ENCODE measurements around the gene DELE1. TPM values are rescaled to one million over a fixed set of nuclear protein-coding genes. Genes with fewer than 3 reads are reported as not detected.

The DELE1 gene
- total and polyA plus RNA-seq, 7 experiments from 2014 or later: 26.4 to 101 (median 84.3) TPM

DNA sequence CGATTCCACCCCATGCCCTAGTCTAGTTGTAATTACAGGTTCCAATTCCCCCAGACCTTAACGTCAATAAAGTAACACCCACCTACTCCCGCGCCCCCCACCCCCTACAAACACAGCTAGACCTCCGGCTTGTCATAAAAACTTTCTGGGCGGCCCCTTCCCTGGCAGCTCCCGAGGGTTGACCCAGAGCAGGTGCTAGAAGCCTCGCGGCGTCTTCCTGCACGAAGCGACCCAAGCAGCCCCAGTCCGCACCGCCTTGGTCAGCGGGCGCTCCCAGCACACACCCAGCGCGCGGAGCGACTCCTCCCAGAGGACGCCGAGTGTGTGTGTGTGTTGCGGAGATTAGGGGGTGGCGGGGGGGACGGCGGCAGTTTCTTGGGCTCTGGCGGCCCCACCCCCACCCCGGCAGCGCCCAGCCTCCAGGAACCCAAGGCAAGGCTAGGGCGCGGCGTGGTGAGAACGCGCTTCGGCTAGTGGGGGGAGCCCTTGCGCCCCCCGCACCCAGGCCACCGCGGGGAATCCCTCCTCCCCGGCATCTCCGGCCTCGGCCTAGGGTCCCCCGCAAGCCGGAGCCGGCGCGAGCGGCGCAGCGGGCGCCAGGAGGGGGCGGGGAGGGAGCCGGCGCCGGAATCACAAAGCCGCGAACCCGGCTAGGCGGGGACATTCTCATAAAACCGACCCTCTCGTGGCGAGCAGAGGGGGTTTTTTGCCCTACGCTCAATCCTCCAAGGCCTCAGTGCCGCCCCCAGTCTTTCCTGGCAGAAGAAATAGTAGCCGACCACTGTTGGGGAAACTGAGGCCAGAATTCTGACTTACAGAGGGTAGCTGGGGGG is 47.7 kb upstream of the DELE1 start:
- POLR2A ChIA-PET: interaction anchor here (1.1 kb wide), 1 partner anchor 181 kb away, joined by 4 read pairs; no protein-coding TSS in a partner anchor
- Histone ChIP-seq H3K9me3 (ENCODE audit: control insufficient read depth in 2 of 3, low read length in 3 of 3) (no peaks in the 10 kb centered on the region), H3K27me3 (ENCODE audit: control insufficient read depth in 2 of 2, insufficient read depth in 2 of 2, low read length in 2 of 2) (peaks cover 8 to 14% of the 10 kb centered on the region in 2 donors), H3K36me3 (ENCODE audit: control insufficient read depth in 2 of 3, insufficient read depth in 3 of 3, low read length in 3 of 3) (no peaks in the 10 kb centered on the region), H3K27ac (ENCODE audit: low read depth, low read length) (no peak overlapping the region), H3K4me3 (ENCODE audit: low read length) (no peak overlapping the region), H3K4me1 (ENCODE audit: control insufficient read depth in 2 of 2, insufficient read depth in 2 of 2, low read length in 2 of 2) (peaks cover 24 to 26% of the 10 kb centered on the region in 2 donors)
- Mint-ChIP-seq H3K36me3 (peaks cover 0 to 5% (median 0%) of the 10 kb centered on the region in 5 donors), H3K9me3 (peaks cover 0 to 1% (median 0%) of the 10 kb centered on the region in 11 donors), H3K4me3 (peak overlapping the region; percentile 3 to 87 (median 53)), H3K4me1 (peaks cover 18 to 33% (median 24%) of the 10 kb centered on the region in 7 donors), H3K27ac (no peak overlapping the region), H3K27me3 (peaks cover 65 to 82% (median 72%) of the 10 kb centered on the region in 5 donors)
- ATAC-seq (no peak), DNase-seq (no peak)
- CTCF ChIA-PET: interaction anchor here (0.6 to 6.3 kb wide), 6 partner anchors 14 to 210 kb away, joined by 3 to 54 read pairs (median 4); no protein-coding TSS in a partner anchor
- intact Hi-C loops (cut with micrococcal nuclease): loop anchor here (5.0 to 10.0 kb wide), 3 partner anchors 49 to 461 kb away; partner anchors contain the start of genes PCDHGA10 (in 1 of the 2) and PCDHGB7 (in 1 of the 2)

DNA sequence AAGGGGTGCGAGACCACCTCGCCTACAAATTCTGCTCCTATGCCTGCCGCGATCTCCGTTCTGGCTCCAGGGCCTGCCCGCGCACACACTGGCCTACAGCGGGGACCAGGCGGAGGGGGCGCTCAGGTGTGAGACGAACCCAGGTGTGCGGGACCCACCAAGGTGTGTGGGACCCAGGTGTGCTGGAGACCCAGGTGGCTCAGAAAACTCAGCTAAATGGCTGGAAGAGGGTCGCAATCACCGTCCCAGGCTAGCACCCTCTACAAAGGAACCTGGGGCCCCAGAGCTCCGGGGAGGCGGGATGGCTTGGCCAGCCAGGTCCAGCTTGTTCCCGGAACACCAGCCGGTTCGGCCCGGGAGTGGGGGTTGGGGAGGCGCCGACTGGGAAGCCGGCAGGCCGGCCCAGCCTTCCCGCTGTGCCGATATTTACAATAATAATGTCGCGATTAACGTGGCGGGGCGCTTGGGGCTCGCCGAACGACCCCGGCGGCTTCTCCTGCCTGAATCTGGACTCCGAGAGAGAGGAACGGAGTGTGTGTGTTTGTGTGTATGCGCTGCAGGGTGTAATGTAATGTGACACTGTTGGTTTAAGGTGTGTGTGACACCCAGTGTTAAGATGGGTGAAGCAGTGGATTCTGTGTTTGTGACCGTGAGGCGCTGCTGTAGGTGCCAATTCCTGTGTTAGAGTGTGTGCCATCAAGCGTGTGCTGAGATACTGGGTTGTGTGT is 46.9 kb upstream of the DELE1 start:
- peaks cover 0 to 1% (median 0%) of the 10 kb centered on the region in 11 donors for H3K9me3 Mint-ChIP-seq
- H3K27me3 Mint-ChIP-seq: peaks cover 66 to 84% (median 77%) of the 10 kb centered on the region in 5 donors
- peaks cover 18 to 33% (median 24%) of the 10 kb centered on the region in 7 donors for H3K4me1 Mint-ChIP-seq
- no peak overlapping the region for H3K27ac ChIP-seq (ENCODE audit: low read depth, low read length)
- POLR2A ChIA-PET: interaction anchor here (1.0 to 4.3 kb wide), 3 partner anchors 8 to 184 kb away, joined by 3 to 23 read pairs (median 19); no protein-coding TSS in a partner anchor
- no peaks in the 10 kb centered on the region for H3K9me3 ChIP-seq (ENCODE audit: control insufficient read depth in 2 of 3, low read length in 3 of 3)
- peaks cover 24 to 26% of the 10 kb centered on the region in 2 donors for H3K4me1 ChIP-seq (ENCODE audit: control insufficient read depth in 2 of 2, insufficient read depth in 2 of 2, low read length in 2 of 2)
- H3K27me3 ChIP-seq (ENCODE audit: control insufficient read depth in 2 of 2, insufficient read depth in 2 of 2, low read length in 2 of 2): peaks cover 8 to 14% of the 10 kb centered on the region in 2 donors
- intact Hi-C loops (cut with micrococcal nuclease): loop anchor here (5.0 to 10.0 kb wide), 3 partner anchors 49 to 462 kb away; partner anchors contain the start of genes PCDHGA10 (in 1 of the 2) and PCDHGB7 (in 1 of the 2)
- peaks cover 0 to 5% (median 0%) of the 10 kb centered on the region in 5 donors for H3K36me3 Mint-ChIP-seq
- CTCF ChIA-PET: interaction anchor here (0.6 to 7.3 kb wide), 10 partner anchors 13 to 215 kb away, joined by 3 to 109 read pairs (median 10); partner anchors contain the start of gene PCDH12
- peak overlapping the region; percentile 47 to 87 (median 74) for H3K4me3 Mint-ChIP-seq
- H3K27ac Mint-ChIP-seq: no peak overlapping the region
- H3K4me3 ChIP-seq (ENCODE audit: low read length): peak overlapping the region; percentile 34
- no peaks in the 10 kb centered on the region for H3K36me3 ChIP-seq (ENCODE audit: control insufficient read depth in 2 of 3, insufficient read depth in 3 of 3, low read length in 3 of 3)
- peak; percentile 28 for ATAC-seq
- DNase-seq: peak in 1 of 9 donors; percentile 16

DNA sequence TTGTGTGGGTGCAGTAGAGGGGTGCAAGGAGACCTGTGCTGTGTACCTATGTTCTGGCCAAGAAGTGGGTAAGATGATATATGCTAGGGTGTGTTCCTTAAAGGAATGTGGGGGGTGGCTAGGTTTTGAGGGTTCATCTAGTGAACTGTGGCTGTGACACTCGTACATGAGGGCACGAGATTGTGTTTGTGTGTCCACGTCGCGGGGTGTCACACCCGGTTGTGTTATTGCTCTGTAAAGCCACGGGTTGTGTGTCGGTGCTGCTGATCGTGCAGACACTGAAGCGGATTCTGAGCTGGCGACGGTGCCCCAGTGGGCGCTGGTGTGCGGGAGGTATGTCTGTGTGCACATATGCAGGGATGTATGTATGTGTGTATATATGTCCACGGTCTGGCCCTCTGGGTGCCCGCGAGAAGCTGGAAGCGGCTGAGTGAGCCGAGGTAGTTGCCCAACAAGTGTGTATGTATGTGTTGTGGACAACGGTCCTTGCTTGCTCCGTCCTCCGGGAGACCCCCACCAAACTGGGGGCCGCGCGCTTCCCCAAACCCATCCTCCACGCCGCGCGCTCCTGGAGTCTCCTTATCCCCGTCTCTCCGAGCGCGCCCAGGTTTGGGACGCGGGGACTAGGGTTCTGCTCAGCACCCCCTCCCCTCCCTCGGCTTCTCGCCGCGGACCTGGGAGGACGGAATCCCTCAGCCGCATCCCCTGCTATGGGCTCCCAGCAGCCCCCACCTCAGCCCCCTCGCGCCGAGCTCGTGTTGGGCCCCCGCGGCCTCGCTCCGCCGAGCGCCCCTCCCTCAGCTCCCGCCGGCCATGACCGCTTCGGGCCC is 46.1 kb upstream of the DELE1 start:
- peaks cover 24 to 26% of the 10 kb centered on the region in 2 donors for H3K4me1 ChIP-seq (ENCODE audit: control insufficient read depth in 2 of 2, insufficient read depth in 2 of 2, low read length in 2 of 2)
- no peak overlapping the region for H3K27ac Mint-ChIP-seq
- H3K9me3 Mint-ChIP-seq: peaks cover 0 to 1% (median 0%) of the 10 kb centered on the region in 11 donors
- peak overlapping the region; percentile 34 for H3K4me3 ChIP-seq (ENCODE audit: low read length)
- DNase-seq: peak in 5 of 9 donors; percentile 14 to 41 (median 23)
- H3K36me3 ChIP-seq (ENCODE audit: control insufficient read depth in 2 of 3, insufficient read depth in 3 of 3, low read length in 3 of 3): no peaks in the 10 kb centered on the region
- ATAC-seq: no peak
- no peaks in the 10 kb centered on the region for H3K9me3 ChIP-seq (ENCODE audit: control insufficient read depth in 2 of 3, low read length in 3 of 3)
- intact Hi-C loops (cut with micrococcal nuclease): loop anchor here (2.0 to 10.0 kb wide), 7 partner anchors 45 to 463 kb away; partner anchors contain the start of genes DELE1 (in 1 of the 2), PCDHGA10 (in 1 of the 2) and PCDHGB7 (in 1 of the 2)
- H3K36me3 Mint-ChIP-seq: peaks cover 0 to 5% (median 0%) of the 10 kb centered on the region in 5 donors
- peaks cover 66 to 84% (median 77%) of the 10 kb centered on the region in 5 donors for H3K27me3 Mint-ChIP-seq
- peak overlapping the region; percentile 47 to 87 (median 74) for H3K4me3 Mint-ChIP-seq
- no peak overlapping the region for H3K27ac ChIP-seq (ENCODE audit: low read depth, low read length)
- H3K27me3 ChIP-seq (ENCODE audit: control insufficient read depth in 2 of 2, insufficient read depth in 2 of 2, low read length in 2 of 2): peaks cover 8 to 19% of the 10 kb centered on the region in 2 donors
- CTCF ChIA-PET: interaction anchor here (0.6 to 7.3 kb wide), 18 partner anchors 10 to 216 kb away, joined by 3 to 109 read pairs (median 8); partner anchors contain the start of genes DELE1, PCDH12 and RNF14
- POLR2A ChIA-PET: interaction anchor here (0.6 to 4.3 kb wide), 5 partner anchors 8 to 185 kb away, joined by 3 to 23 read pairs (median 3); no protein-coding TSS in a partner anchor
- peaks cover 18 to 33% (median 25%) of the 10 kb centered on the region in 7 donors for H3K4me1 Mint-ChIP-seq

DNA sequence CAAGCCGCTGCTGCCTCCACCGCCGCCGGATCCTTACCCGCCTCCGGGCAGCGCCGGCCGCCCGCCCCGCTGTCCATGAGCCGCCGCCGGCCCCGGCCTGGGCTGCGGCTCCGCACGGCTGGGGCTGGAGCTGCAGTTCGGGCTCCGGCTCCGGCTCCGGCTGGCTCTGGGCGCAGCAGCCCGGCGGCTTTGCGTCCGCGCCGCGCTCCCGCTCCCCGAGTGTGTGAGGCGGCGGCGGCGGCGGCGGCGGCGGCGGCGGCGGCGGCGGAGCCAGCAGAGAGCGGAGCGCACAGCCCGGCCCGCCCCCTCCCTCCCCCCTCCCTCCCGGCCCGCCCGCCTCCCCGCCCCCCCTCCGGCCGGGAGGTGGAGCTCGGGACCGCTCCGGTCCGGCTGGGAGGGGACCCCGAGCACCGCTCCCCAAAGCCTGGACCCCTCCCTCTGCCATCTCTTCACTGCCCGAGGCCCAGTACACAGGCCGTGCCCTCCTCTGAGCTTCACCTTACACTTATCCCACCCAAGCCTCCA is 45.4 kb upstream of the DELE1 start, which contains the start of gene PCDH1:
Gene PCDH1 (minus strand): TSS at position 225 of the 525 bp plus-strand sequence. CDS start 148 bp downstream, at position 77.
- DNase-seq (peak in 6 of 9 donors; percentile 19 to 38 (median 25)), ATAC-seq (peak; percentile 15)
- CTCF ChIA-PET: interaction anchor here (0.6 to 7.3 kb wide), 23 partner anchors 11 to 285 kb away, joined by 3 to 109 read pairs (median 7); partner anchors contain the start of genes DELE1, HDAC3, PCDH12 and RELL2
- no peaks in the 10 kb centered on the region for H3K9me3 ChIP-seq (ENCODE audit: control insufficient read depth in 2 of 3, low read length in 3 of 3)
- H3K27me3 Mint-ChIP-seq: peaks cover 68 to 86% (median 77%) of the 10 kb centered on the region in 5 donors
- H3K4me3 Mint-ChIP-seq: peak within 1 kb of the TSS; percentile 79 to 91 (median 84)
- H3K4me3 ChIP-seq (ENCODE audit: low read length): peak within 1 kb of the TSS; percentile 44
- peaks cover 0 to 1% (median 0%) of the 10 kb centered on the region in 11 donors for H3K9me3 Mint-ChIP-seq
- peaks cover 0 to 5% (median 0%) of the 10 kb centered on the region in 5 donors for H3K36me3 Mint-ChIP-seq
- peak within 1 kb of the TSS in 5 of 9 donors; percentile 0 to 47 (median 11) for H3K27ac Mint-ChIP-seq
- no peak within 1 kb of the TSS for H3K27ac ChIP-seq (ENCODE audit: low read depth, low read length)
- peaks cover 8 to 25% of the 10 kb centered on the region in 2 donors for H3K27me3 ChIP-seq (ENCODE audit: control insufficient read depth in 2 of 2, insufficient read depth in 2 of 2, low read length in 2 of 2)
- intact Hi-C loops (cut with micrococcal nuclease): loop anchor here (2.0 to 10.0 kb wide), 7 partner anchors 45 to 463 kb away; partner anchors contain the start of genes DELE1 (in 1 of the 2), PCDHGA10 (in 1 of the 2) and PCDHGB7 (in 1 of the 2)
- peaks cover 18 to 33% (median 25%) of the 10 kb centered on the region in 7 donors for H3K4me1 Mint-ChIP-seq
- POLR2A ChIA-PET: interaction anchor here (0.6 to 4.3 kb wide), 6 partner anchors 9 to 186 kb away, joined by 3 to 23 read pairs (median 8); no protein-coding TSS in a partner anchor
- H3K4me1 ChIP-seq (ENCODE audit: control insufficient read depth in 2 of 2, insufficient read depth in 2 of 2, low read length in 2 of 2): peaks cover 24 to 26% of the 10 kb centered on the region in 2 donors
- no peaks in the 10 kb centered on the region for H3K36me3 ChIP-seq (ENCODE audit: control insufficient read depth in 2 of 3, insufficient read depth in 3 of 3, low read length in 3 of 3)
